ENCODE measurements around the gene LDLRAD3.

Gene LDLRAD3

GRCh38 chr11:36131721-36132397 lies 188.0 kb downstream of the LDLRAD3 start:
- Histone ChIP-seq H3K27me3 (ENCODE audit: insufficient read depth, low read length, poor library complexity) (peaks cover 11% of the 10 kb centered on the region), H3K4me1 (ENCODE audit: insufficient read depth, low read length) (no peaks in the 10 kb centered on the region), H4K20me1 (ENCODE audit: insufficient read depth, low read length) (no peaks in the 10 kb centered on the region), H3K4me2 (ENCODE audit: insufficient read depth, low read length) (no peak overlapping the region), H3K9me3 (ENCODE audit: insufficient read depth, low read length, severe bottlenecking) (no peaks in the 10 kb centered on the region), H3K4me3 (ENCODE audit: low read depth in 1 of 2, low read length in 2 of 2) (no peak overlapping the region), H3K36me3 (ENCODE audit: insufficient read depth, low read length) (no peaks in the 10 kb centered on the region), H2AFZ (ENCODE audit: low read depth, low read length) (no peak overlapping the region), H3K9ac (ENCODE audit: low read depth, low read length) (no peak overlapping the region), H3K27ac (ENCODE audit: low read length) (no peak overlapping the region), H3K79me2 (ENCODE audit: insufficient read depth, low read length) (no peaks in the 10 kb centered on the region)
- ATAC-seq (ENCODE audit: insufficient read depth, low read depth) = peak; percentile 77
- TF ChIP-seq CTCF (IDR thresholded peaks at IDR 0.05; ENCODE audit: borderline replicate concordance, extremely low read depth, low read length, poor library complexity, severe bottlenecking) = peak; percentile 75
- TF ChIP-seq EZH2 (IDR thresholded peaks at IDR 0.05; ENCODE audit: borderline replicate concordance, low read depth, low read length, severe bottlenecking) = no peak
- peak; percentile 42 for DNase-seq

- Histone ChIP-seq H3K4me3 (ENCODE audit: low read depth in 1 of 2, low read length in 2 of 2) (no peak overlapping the region), H3K9me3 (ENCODE audit: insufficient read depth, low read length, severe bottlenecking) (no peaks in the 10 kb centered on the region), H3K4me2 (ENCODE audit: insufficient read depth, low read length) (no peak overlapping the region), H3K27me3 (ENCODE audit: insufficient read depth, low read length, poor library complexity) (peaks cover 11% of the 10 kb centered on the region), H4K20me1 (ENCODE audit: insufficient read depth, low read length) (no peaks in the 10 kb centered on the region), H3K79me2 (ENCODE audit: insufficient read depth, low read length) (no peaks in the 10 kb centered on the region), H3K4me1 (ENCODE audit: insufficient read depth, low read length) (no peaks in the 10 kb centered on the region), H3K9ac (ENCODE audit: low read depth, low read length) (no peak overlapping the region), H2AFZ (ENCODE audit: low read depth, low read length) (no peak overlapping the region), H3K27ac (ENCODE audit: low read length) (no peak overlapping the region), H3K36me3 (ENCODE audit: insufficient read depth, low read length) (no peaks in the 10 kb centered on the region)
- no peak for DNase-seq
- no peak for ATAC-seq (ENCODE audit: insufficient read depth, low read depth)
- TF ChIP-seq CTCF (IDR thresholded peaks at IDR 0.05; ENCODE audit: borderline replicate concordance, extremely low read depth, low read length, poor library complexity, severe bottlenecking) (no peak), EZH2 (IDR thresholded peaks at IDR 0.05; ENCODE audit: borderline replicate concordance, low read depth, low read length, severe bottlenecking) (no peak)
These were observed 189.1 kb downstream of the LDLRAD3 start for GRCh38 chr11:36132940-36133339.

DNA sequence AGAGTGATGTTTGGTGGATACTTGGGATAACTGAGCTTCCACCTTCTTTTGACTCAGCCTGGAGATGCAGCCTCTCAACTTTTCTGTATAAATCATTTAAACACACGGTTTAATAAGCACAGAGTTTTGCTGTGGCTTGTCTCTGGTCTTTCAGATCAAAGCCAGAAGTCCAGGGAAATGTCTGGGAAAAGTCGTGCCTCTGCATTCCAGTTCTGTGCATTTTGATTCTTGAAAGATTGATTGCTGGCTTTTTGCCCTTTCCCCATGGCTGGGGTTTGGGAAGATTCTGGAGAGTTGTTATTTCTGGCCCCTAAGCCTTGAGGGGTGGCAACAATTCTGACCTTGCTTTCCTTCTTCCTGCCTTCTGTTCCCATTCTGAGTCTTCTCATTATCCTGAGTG lies 191.2 kb downstream of the LDLRAD3 start:
- H3K9me3 ChIP-seq (ENCODE audit: insufficient read depth, low read length, severe bottlenecking) = no peaks in the 10 kb centered on the region
- ATAC-seq (ENCODE audit: insufficient read depth, low read depth) = no peak
- no peaks in the 10 kb centered on the region for H3K4me1 ChIP-seq (ENCODE audit: insufficient read depth, low read length)
- no peaks in the 10 kb centered on the region for H3K36me3 ChIP-seq (ENCODE audit: insufficient read depth, low read length)
- no peak overlapping the region for H3K4me3 ChIP-seq (ENCODE audit: low read depth in 1 of 2, low read length in 2 of 2)
- H3K27ac ChIP-seq (ENCODE audit: low read length) = no peak overlapping the region
- H3K79me2 ChIP-seq (ENCODE audit: insufficient read depth, low read length) = no peaks in the 10 kb centered on the region
- no peaks in the 10 kb centered on the region for H4K20me1 ChIP-seq (ENCODE audit: insufficient read depth, low read length)
- no peak overlapping the region for H2AFZ ChIP-seq (ENCODE audit: low read depth, low read length)
- H3K9ac ChIP-seq (ENCODE audit: low read depth, low read length) = no peak overlapping the region
- TF ChIP-seq EZH2 (IDR thresholded peaks at IDR 0.05; ENCODE audit: borderline replicate concordance, low read depth, low read length, severe bottlenecking) = no peak
- no peak for TF ChIP-seq CTCF (IDR thresholded peaks at IDR 0.05; ENCODE audit: borderline replicate concordance, extremely low read depth, low read length, poor library complexity, severe bottlenecking)
- H3K4me2 ChIP-seq (ENCODE audit: insufficient read depth, low read length) = no peak overlapping the region
- H3K27me3 ChIP-seq (ENCODE audit: insufficient read depth, low read length, poor library complexity) = peaks cover 7% of the 10 kb centered on the region
- DNase-seq = no peak

Data from DND-41 (cell line).